ENCODE results near the gene AHNAK.

GRCh38 chr11:62438641-62439040, 108.0 kb downstream of the AHNAK start:
- TF ChIP-seq CTCF (IDR thresholded peaks at IDR 0.05; ENCODE audit: low read length) (no peak), EZH2 (IDR thresholded peaks at IDR 0.05; ENCODE audit: borderline replicate concordance, low read length) (no peak)
